Stomach (tissue), 9 donors: ENCODE measurements around the gene CARD19. TPM values are rescaled to one million over a fixed set of nuclear protein-coding genes. Genes with fewer than 3 reads are reported as not detected.

Source experiments
- DNase-seq, 2 donors: peaks; one replicate each; pipeline versions ENCODE4 v3.0.0 to v3.0.0-alpha.2; 2013 to 2019
- H3K27ac ChIP-seq, 5 donors: fragments of 200-600 bp in 4 of 5; sonication (generic) in 4 of 5; one replicate each; pipeline ENCODE4 v1.5.1; 2013 to 2019; ENCODE audit warnings: mild to moderate bottlenecking in 1 of 5, moderate library complexity in 1 of 5
- H3K27me3 ChIP-seq, 3 donors: fragments of 200-600 bp; sonication (generic); one replicate each; pipeline ENCODE4 v1.5.1; 2017 to 2019; ENCODE audit warnings: mixed run types in 1 of 3
- H3K36me3 ChIP-seq, 4 donors: fragments of 200-600 bp; sonication (generic); 1 replicate in 3 of 4; 2 replicates in 1 of 4; pipeline ENCODE4 v1.5.1; 2016 to 2019
- H3K4me1 ChIP-seq, 4 donors: fragments of 200-600 bp; sonication (generic); one replicate each; pipeline ENCODE4 v1.5.1; 2016 to 2019
- H3K4me3 ChIP-seq, 4 donors: fragments of 200-600 bp; sonication (generic) in 3 of 4; one replicate each; pipeline ENCODE4 v1.5.1; 2016 to 2019; ENCODE audit warnings: mild to moderate bottlenecking in 1 of 4
- H3K9me3 ChIP-seq, 4 donors: fragments of 200-600 bp; sonication (generic); one replicate each; pipeline ENCODE4 v1.5.1; 2016 to 2019
- CTCF ChIP-seq, 7 experiments: fragments of 450-650 bp in 4 of 7; fragments of 200-600 bp in 3 of 7; sonication (generic) in 3 of 7; IDR thresholded peaks; one replicate each; pipeline ENCODE4 v1.5.1; 2016 to 2019; ENCODE audit warnings: antibody characterized with exemption in 7 of 7, control low read depth in 2 of 7, mild to moderate bottlenecking in 1 of 7
- EP300 ChIP-seq: sonication (generic); formaldehyde crosslinking; IDR thresholded peaks from one replicate; pipeline ENCODE4 v1.6.1; 2017; ENCODE audit warnings: antibody characterized with exemption
- POLR2A ChIP-seq, 4 donors: fragments of 450-650 bp; IDR thresholded peaks; one replicate each; pipeline ENCODE4 v1.6.1; 2016; ENCODE audit warnings: antibody characterized with exemption in 4 of 4, control low read depth in 2 of 4, mild to moderate bottlenecking in 1 of 4, moderate library complexity in 1 of 4
- POLR2AphosphoS5 ChIP-seq, 3 donors: sonication (generic); formaldehyde crosslinking; IDR thresholded peaks; one replicate each; pipeline ENCODE4 v1.6.1; 2016; ENCODE audit warnings: antibody characterized with exemption in 3 of 3
- WGBS, 5 donors: extraction: QIAGEN DNeasy Blood & Tissue Kit in 3 of 5; methylation state at CpG; one replicate each; pipeline versions ENCODE4 v1.1.5 to v1.1.7; 2013 to 2018; 5-methylcytosine and 5-hydroxymethylcytosine counted together
- intact Hi-C: fragments of 100-400 bp; cut with DNase I; formaldehyde crosslinking; loops from one replicate; pipeline ENCODE4 v1.15.1; 2023; ENCODE audit warnings: low total_unique reads
- polyA plus RNA-seq, 3 donors: library from polyadenylated mRNA; stranded (reverse); fragments of 200-250 nt; gene quantifications; one replicate each; pipeline ENCODE4 v1.2.3, GENCODE V29; 2013
- total RNA-seq, 5 donors: library from RNA; depleted of rRNA; stranded (reverse); fragments of >200 nt; gene quantifications; one replicate each; pipeline versions ENCODE4 v1.1.0 to v1.2.3, GENCODE V29; 2014 to 2016
- donor health status: healthy with polysubstance abuse.
- donor health status: Bipolar disorder and iron deficiency.
- donor health status: healthy.

Gene CARD19
- total and polyA plus RNA-seq, 8 donors = 14.3 to 95.1 (median 45.6) TPM

GRCh38 chr9:93130861-93131481 is 35.0 kb downstream of the CARD19 start:
- TF ChIP-seq POLR2A (IDR thresholded peaks at IDR 0.05) (no peak), POLR2AphosphoS5 (IDR thresholded peaks at IDR 0.05) (peak in 1 of 3 donors; percentile 19)
- Histone ChIP-seq H3K9me3 (no peaks in the 10 kb centered on the region), H3K4me1 (peaks cover 78 to 94% (median 90%) of the 10 kb centered on the region in 4 donors), H3K27ac (peak overlapping the region; percentile 3 to 99 (median 96)), H3K4me3 (peak overlapping the region in 2 of 4 donors; percentile 67 to 81), H3K36me3 (peaks cover 0 to 6% (median 5%) of the 10 kb centered on the region in 4 donors), H3K27me3 (no peaks in the 10 kb centered on the region)
- intact Hi-C loops = no loop called here
- WGBS, 5 donors = 42 to 73% (median 59%) methylated on average over 10 to 15 of the region's 15 CpGs
- DNase-seq = peak in 1 of 2 donors; percentile 59

GRCh38 chr9:93131599-93132286 is 35.7 kb downstream of the CARD19 start:
- 86 to 92% (median 88%) methylated on average over 12 to 13 of the region's 13 CpGs for WGBS, 5 donors
- intact Hi-C loops = no loop called here
- Histone ChIP-seq H3K4me1 (peaks cover 73 to 91% (median 89%) of the 10 kb centered on the region in 4 donors), H3K27ac (peak overlapping the region; percentile 32 to 99 (median 96)), H3K9me3 (no peaks in the 10 kb centered on the region), H3K36me3 (no peaks in the 10 kb centered on the region), H3K4me3 (peak overlapping the region in 3 of 4 donors; percentile 67 to 88 (median 81)), H3K27me3 (no peaks in the 10 kb centered on the region)
- no peak for DNase-seq
- no peak for TF ChIP-seq POLR2AphosphoS5 (IDR thresholded peaks at IDR 0.05)
- no peak for TF ChIP-seq EP300
- no peak for TF ChIP-seq POLR2A (IDR thresholded peaks at IDR 0.05)
- TF ChIP-seq CTCF (IDR thresholded peaks at IDR 0.05) = no peak

GRCh38 chr9:93132287-93132927 is 36.4 kb downstream of the CARD19 start:
- H3K27me3 ChIP-seq = no peaks in the 10 kb centered on the region
- H3K27ac ChIP-seq = peak overlapping the region; percentile 32 to 99 (median 96)
- WGBS, 5 donors = 20 to 33% (median 29%) methylated on average over 9 to 12 of the region's 12 CpGs
- TF ChIP-seq POLR2AphosphoS5 (IDR thresholded peaks at IDR 0.05) (no peak), EP300 (no peak), CTCF (IDR thresholded peaks at IDR 0.05) (no peak), POLR2A (IDR thresholded peaks at IDR 0.05) (no peak)
- H3K9me3 ChIP-seq = no peaks in the 10 kb centered on the region
- H3K4me3 ChIP-seq = peak overlapping the region; percentile 67 to 88 (median 82)
- intact Hi-C loops = no loop called here
- H3K4me1 ChIP-seq = peaks cover 66 to 85% (median 83%) of the 10 kb centered on the region in 4 donors
- peak; percentile 75 to 78 for DNase-seq
- no peaks in the 10 kb centered on the region for H3K36me3 ChIP-seq

- intact Hi-C loops = no loop called here
- Histone ChIP-seq H3K27ac (peak overlapping the region; percentile 96 to 99 (median 96)), H3K4me1 (peaks cover 59 to 78% (median 77%) of the 10 kb centered on the region in 4 donors), H3K4me3 (peak overlapping the region; percentile 67 to 88 (median 82)), H3K9me3 (no peaks in the 10 kb centered on the region), H3K36me3 (no peaks in the 10 kb centered on the region), H3K27me3 (no peaks in the 10 kb centered on the region)
- TF ChIP-seq POLR2A (IDR thresholded peaks at IDR 0.05) (no peak), EP300 (no peak), POLR2AphosphoS5 (IDR thresholded peaks at IDR 0.05) (no peak), CTCF (IDR thresholded peaks at IDR 0.05) (no peak)
- WGBS, 5 donors = 12 to 20% (median 14%) methylated on average over 13 to 21 of the region's 21 CpGs
- DNase-seq = peak in 1 of 2 donors; percentile 68
These were observed 37.1 kb downstream of the CARD19 start for GRCh38 chr9:93132946-93133680.
